ENCODE measurements around the gene XAGE3. TPM values are rescaled to one million over a fixed set of nuclear protein-coding genes. Genes with fewer than 3 reads are reported as not detected.
"Not testable (repeated sequence)": the region's sequence is repeated elsewhere in the genome, so short reads cannot be mapped to it uniquely, and the experiment has no call there.

XAGE3 gene, protein sequence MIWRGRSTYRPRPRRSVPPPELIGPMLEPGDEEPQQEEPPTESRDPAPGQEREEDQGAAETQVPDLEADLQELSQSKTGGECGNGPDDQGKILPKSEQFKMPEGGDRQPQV
- not detected for total RNA-seq

DNA sequence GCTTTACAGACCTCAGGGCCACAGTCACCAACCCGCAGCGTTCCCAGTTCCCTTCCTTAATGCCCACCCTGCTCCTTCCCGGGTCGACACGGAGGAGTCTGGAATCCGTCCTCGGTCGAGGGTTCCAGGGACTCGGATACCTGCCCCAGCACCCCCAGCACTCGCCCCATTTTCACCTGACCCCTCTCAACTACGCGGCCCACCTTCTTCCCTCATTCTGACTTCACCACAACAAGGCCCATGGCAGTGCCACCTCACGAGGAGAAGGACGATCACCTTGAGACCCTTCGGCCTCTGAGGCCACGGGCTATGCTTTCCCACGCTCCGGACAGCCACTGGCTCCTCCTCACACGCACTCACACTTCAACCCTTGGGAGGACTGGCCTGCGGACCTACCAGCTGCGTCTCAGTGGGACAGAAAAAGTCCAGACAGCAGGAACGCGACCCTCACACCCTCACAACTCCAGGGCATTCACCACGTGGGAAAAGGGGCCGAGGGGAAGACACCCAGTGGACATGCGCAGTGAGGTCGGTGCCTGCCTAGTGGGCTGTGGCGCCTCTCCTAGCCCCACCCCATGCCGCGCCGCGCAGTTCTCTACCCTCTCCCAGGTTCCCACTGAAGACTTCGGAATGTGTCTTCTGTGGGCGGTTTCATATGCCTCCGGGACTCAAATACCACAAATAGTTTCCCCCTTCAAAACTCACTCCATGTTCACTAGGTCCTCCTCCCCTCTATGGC lies at the start of gene XAGE3:
Gene XAGE3 (minus strand): TSS at position 474 of the 739 bp plus-strand sequence. CDS start 950 bp downstream, outside the sequence.
- H3K9me3 ChIP-seq, result no peaks in the 10 kb centered on the region
- DNase-seq, result no peak
- TF ChIP-seq, protein P1, sequence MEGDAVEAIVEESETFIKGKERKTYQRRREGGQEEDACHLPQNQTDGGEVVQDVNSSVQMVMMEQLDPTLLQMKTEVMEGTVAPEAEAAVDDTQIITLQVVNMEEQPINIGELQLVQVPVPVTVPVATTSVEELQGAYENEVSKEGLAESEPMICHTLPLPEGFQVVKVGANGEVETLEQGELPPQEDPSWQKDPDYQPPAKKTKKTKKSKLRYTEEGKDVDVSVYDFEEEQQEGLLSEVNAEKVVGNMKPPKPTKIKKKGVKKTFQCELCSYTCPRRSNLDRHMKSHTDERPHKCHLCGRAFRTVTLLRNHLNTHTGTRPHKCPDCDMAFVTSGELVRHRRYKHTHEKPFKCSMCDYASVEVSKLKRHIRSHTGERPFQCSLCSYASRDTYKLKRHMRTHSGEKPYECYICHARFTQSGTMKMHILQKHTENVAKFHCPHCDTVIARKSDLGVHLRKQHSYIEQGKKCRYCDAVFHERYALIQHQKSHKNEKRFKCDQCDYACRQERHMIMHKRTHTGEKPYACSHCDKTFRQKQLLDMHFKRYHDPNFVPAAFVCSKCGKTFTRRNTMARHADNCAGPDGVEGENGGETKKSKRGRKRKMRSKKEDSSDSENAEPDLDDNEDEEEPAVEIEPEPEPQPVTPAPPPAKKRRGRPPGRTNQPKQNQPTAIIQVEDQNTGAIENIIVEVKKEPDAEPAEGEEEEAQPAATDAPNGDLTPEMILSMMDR (IDR thresholded peaks at IDR 0.05), result no peak
- no peak for TF ChIP-seq POLR2A (IDR thresholded peaks at IDR 0.05)
- no peak within 1 kb of the TSS for H3K27ac ChIP-seq
- H3K27me3 ChIP-seq, result no peaks in the 10 kb centered on the region
- H3K4me3 ChIP-seq, result no peak within 1 kb of the TSS
- no peaks in the 10 kb centered on the region for H3K36me3 ChIP-seq
- no peaks in the 10 kb centered on the region for H3K4me1 ChIP-seq

DNA sequence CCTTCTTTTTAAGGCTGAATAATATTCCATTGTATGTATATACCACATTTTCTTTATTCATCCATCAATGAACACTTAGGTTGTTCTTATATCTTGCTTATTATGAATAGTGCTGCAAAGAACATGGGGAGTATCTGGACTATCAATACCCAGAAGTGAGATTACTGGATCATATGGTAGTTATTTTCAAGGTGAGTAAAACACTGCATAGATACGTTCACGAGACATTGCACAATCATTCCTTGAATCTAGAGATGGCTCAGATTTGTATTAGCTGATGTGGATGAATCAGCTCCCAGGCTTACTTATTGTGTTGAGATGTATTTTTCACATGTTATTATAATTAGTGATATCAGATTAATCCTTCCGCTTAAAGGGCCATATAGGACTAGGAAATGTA lies 46.8 kb upstream of the XAGE3 start:
- H3K9me3 ChIP-seq, H3K4me1 ChIP-seq, H3K4me3 ChIP-seq, H3K27me3 ChIP-seq, DNase-seq, H3K27ac ChIP-seq, H3K36me3 ChIP-seq: not testable (repeated sequence)

DNA sequence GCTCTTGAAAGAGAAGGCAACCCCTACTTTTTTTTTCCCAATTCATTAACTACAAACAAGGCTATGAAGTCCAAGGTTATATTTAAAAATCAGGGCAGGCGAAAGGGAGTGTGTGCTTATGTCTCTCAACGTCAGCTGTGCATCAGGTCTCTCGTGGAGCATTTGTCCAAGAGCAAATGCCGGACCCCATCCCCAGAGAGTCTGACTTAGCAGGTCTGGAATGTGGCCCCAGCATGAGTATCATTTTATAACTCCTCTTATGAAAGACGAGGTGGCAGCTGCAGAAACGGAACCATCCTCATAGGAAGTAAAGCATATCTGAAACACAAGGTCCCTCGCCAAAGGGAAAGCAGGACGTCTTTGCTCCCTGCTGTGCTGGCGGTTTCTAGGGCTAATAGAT lies 45.8 kb upstream of the XAGE3 start:
- H3K36me3 ChIP-seq, H3K4me1 ChIP-seq, H3K27me3 ChIP-seq, H3K4me3 ChIP-seq, DNase-seq, H3K27ac ChIP-seq, H3K9me3 ChIP-seq: not testable (repeated sequence)

DNA sequence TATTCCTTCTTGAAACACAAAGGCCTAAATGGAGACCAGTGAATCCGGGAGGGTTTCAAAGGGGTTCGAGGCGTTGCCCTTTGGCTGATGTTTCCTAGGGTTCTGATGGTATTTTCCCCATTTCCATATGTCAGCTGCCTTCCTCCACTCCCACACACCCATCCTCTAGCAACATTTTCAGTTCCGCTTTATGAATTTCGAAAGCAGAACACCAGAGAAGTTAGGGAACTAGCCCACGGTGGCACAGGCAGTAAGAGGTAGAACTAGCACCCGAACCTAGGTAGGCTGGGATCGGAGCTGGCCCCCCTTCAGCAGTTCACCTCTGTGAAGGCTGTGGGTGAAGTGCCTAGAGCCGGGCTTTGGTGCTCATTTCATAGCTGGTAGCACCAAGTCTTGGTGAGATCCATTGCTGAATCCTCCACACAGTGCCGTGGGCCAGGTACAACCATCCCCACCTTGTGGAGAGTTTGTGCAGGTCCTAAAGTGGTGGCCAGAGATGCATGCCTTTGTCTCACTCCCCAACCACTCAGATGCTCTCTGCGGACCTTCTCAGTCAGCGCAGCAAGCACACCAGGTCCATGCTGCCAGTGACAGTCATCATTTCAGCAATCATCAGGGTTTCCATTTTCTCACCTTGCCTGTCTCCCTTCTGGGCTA lies 41.6 kb upstream of the XAGE3 start:
- not testable (repeated sequence) for H3K4me1 ChIP-seq, H3K36me3 ChIP-seq, DNase-seq, H3K9me3 ChIP-seq, H3K27me3 ChIP-seq, H3K27ac ChIP-seq, H3K4me3 ChIP-seq

DNA sequence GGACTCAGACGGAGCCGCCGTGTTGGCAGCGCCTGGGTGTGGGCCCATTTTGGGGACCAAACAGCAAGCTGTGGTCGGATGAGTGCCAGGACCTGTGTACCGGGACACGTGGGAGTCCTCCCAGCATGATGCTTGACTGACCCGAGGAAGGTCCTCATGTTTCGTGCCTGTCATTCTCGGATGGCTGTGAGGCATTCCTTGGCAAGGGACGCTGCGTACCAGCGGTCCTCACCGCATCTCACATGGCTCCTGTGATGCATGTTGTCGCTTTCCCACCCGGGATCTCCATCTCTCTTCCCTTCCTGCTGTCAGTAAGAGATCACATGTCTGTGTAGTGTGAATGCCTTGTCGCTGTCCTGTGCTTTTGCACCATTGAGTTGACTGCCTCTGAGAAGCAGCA lies 40.0 kb upstream of the XAGE3 start:
- not testable (repeated sequence) for H3K9me3 ChIP-seq, H3K4me1 ChIP-seq

DNA sequence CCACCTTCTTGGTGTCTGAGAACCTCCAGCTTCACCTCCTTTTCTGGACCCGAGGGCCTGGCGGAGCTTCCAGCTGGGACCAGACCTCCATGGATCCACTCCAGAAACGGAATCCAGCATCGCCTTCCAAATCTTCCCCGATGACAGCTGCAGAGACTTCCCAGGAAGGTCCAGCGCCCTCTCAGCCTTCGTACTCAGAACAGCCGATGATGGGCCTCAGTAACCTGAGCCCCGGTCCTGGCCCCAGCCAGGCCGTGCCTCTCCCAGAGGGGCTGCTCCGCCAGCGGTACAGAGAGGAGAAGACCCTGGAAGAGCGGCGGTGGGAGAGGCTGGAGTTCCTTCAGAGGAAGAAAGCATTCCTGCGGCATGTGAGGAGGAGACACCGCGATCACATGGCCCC lies 39.3 kb upstream of the XAGE3 start:
- H3K27ac ChIP-seq, H3K4me3 ChIP-seq, H3K9me3 ChIP-seq, H3K27me3 ChIP-seq, H3K36me3 ChIP-seq, DNase-seq, H3K4me1 ChIP-seq: not testable (repeated sequence)

More for the DNA sequence above, 40.0 kb upstream of the XAGE3 start:
- not testable (repeated sequence) for H3K36me3 ChIP-seq, H3K4me3 ChIP-seq, H3K27ac ChIP-seq, DNase-seq, H3K27me3 ChIP-seq

DNA sequence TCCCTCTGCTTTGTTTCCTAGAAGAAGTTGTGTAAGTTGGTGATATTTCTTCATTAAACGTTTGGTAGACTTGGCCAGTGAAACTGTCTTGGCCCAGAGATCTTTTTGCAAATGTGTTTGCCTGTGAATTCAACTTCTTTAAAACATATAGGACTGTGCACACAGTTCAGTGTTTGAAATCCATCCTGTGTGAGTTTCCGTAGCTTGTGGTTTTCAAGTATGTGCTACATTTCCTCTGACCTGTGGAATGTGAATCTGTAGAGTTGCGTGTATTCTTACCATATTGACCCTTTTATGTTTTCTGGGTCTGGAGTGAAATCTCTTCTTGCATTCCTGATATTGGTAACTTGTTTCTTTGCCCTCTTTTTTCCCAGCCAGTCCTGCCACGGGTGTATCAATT lies 38.2 kb upstream of the XAGE3 start:
- H3K4me1 ChIP-seq, H3K4me3 ChIP-seq, H3K9me3 ChIP-seq, H3K36me3 ChIP-seq, DNase-seq, H3K27ac ChIP-seq, H3K27me3 ChIP-seq: not testable (repeated sequence)

DNA sequence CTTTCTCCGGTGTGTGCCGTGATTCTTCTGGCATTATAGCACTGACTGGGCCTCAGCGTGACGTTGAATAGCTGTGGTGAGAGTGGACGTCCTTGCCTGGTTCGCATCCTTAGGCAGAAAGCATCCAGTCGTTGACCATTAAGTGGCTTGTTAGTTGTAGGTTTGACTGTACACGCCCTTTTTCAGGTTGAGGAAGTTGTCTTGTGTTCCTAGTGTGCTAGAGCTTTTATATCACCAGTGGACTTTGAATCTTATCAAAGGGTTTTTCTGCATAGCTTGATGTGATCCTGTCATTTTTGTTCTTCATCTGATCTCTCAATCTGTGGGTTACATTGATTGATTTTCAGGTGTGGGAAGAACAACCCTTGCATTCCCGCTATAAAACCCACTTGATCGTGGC lies 37.6 kb upstream of the XAGE3 start:
- H3K27me3 ChIP-seq, H3K4me1 ChIP-seq, DNase-seq, H3K36me3 ChIP-seq, H3K4me3 ChIP-seq, H3K9me3 ChIP-seq, H3K27ac ChIP-seq: not testable (repeated sequence)

DNA sequence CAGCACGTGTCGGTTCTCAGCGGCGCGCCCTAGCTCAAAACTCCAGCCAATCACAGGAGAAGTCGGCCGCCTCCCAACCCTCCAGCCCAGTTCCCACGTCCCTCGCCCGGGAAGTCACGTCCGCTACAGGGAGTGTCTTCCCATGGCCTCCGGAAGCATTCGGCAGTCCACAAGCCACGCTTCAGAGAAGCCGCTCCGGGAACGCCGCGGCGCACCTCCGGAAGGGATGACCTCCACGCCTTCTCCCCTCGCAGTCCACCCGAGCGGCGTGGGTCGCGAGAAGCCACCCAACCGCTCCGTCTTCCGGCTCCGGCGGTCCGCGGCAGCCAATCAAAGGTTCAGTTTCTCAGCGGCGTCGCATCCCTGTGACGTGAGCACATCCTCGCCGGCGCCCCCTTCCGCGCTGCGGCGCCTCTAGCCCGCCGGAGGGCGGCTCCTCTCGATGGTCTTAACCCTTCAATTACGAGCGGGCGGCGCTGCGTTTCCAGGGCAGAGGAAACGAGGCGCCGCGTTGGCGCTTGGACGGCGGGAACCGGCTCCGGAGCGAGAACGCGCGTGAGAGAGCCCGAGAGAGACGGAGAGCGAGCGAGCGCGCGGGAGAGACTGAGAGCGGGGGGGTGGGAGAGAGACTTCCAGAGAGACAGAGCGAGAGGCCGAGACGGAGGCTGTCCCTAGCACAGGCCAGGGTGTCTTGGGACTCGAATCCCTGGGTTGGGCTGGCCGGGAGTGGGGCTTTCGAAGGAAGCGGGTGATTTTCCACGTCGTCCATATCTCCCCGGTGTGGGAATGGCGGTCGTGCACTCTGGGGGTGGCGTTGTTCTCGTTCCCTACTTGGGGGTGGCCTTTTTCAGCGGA lies 29.2 kb upstream of the XAGE3 start, which contains the start of gene FAM156B:
Gene FAM156B (plus strand): TSS at position 476 of the 855 bp plus-strand sequence. CDS start 9,896 bp downstream, outside the sequence.
- H3K36me3 ChIP-seq, DNase-seq, H3K4me1 ChIP-seq, H3K27ac ChIP-seq, H3K4me3 ChIP-seq, H3K9me3 ChIP-seq, H3K27me3 ChIP-seq: not testable (repeated sequence)

DNA sequence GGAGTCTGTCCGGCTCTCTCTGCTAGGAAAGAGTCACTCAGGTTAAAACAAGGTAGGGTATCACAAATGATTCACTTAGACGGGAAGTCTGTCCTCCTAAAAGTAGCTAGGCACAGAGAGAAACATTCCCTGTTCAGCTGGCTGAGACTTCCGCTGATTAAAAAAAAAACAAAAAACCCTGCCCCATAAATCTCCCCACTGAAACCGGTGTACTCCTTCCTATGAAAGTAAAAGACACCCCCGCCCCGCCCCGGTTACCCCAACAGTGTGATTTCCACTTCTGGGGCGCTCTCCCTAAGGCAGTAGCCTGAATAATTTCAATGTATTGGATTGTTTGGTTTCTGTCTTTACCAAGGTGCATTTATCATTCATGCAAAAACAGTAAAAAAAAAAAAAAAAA lies 28.6 kb upstream of the XAGE3 start:
- H3K36me3 ChIP-seq, DNase-seq, H3K9me3 ChIP-seq, H3K4me3 ChIP-seq, H3K27me3 ChIP-seq, H3K27ac ChIP-seq, H3K4me1 ChIP-seq: not testable (repeated sequence)

DNA sequence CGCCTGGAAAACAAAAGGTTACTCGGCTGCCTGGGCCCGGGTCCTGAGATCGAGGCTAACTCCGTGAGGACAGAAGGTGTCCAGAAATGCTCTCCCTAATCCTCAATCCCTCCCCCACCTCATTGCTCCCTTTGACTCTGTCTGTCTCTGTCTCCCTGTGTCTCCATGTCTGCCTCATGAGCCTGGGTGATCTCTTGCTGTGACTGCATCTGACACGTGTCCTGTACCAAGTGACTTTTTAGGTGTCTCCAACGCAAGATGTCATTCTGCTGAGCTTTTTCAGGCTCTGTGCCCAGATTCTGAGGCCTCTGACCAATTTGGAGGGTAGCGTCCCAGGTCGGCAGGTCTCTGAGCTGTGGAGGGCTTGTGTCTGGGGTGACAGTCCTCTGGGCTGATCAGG lies 20.2 kb upstream of the XAGE3 start:
- not testable (repeated sequence) for H3K4me3 ChIP-seq, H3K4me1 ChIP-seq, H3K27me3 ChIP-seq, H3K9me3 ChIP-seq, H3K36me3 ChIP-seq, H3K27ac ChIP-seq, DNase-seq

DNA sequence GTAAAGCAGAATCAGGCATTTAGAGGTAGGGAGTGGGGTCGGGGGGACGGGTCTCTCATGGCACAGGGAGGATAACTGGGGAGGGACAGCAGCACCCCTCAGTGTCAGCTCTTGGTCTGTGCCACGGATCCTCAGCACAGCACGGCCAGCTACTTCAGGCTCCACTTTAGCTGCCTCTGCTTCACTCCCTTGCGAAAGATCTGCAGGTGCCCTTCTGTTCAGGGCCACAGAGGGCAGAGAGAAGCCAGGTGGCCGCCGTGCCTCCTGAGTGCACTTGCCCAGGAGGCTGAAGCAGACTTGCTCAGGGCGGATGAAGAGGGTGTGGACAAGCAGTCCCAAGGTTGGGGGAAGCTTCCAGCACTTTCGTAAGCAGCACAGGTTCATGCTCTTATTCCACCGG lies 19.6 kb upstream of the XAGE3 start:
- DNase-seq, result not testable (repeated sequence)

DNA sequence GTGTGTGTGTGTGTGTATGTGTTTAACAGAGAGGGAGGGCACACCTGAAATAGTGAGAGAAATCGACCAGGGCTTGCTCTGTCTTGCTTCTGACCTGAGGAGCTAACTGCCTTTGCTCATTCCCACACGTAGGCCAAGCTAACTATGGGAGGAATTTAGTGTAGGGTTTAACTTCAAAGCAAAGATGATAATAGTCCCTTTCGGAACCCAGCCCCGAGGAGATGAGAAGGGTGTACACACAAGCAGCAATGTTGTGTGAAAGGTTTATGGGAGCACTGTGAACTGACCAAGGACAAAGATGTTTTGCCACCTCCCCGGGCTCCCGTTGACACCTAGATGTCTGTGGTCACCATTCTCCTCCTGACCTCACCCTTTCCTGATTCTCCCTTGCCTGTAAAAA lies 8.5 kb upstream of the XAGE3 start:
- H3K27ac ChIP-seq, H3K9me3 ChIP-seq, H3K27me3 ChIP-seq, H3K4me1 ChIP-seq, DNase-seq, H3K4me3 ChIP-seq, H3K36me3 ChIP-seq: not testable (repeated sequence)

More for the DNA sequence above, 19.6 kb upstream of the XAGE3 start:
- not testable (repeated sequence) for H3K9me3 ChIP-seq, H3K27me3 ChIP-seq, H3K4me3 ChIP-seq, H3K27ac ChIP-seq, H3K36me3 ChIP-seq, H3K4me1 ChIP-seq

Data from Peyer's patch (tissue), 4 donors.